ENCODE data around the gene CBR3.
"Not testable (repeated sequence)": the region's sequence is repeated elsewhere in the genome, so short reads cannot be mapped to it uniquely, and the experiment has no call there.

Gene CBR3

GRCh38 chr21:36134803-36135390, at the start of gene CBR3:
Gene CBR3 (plus strand): TSS chr21:36135079. CDS start chr21:36135193, 114 bp downstream.
- no peak for DNase-seq

- DNase-seq, result no peak
These were observed 47.3 kb upstream of the CBR3 start for GRCh38 chr21:36087362-36088138.

- DNase-seq, result no peak
These were observed 44.9 kb upstream of the CBR3 start for GRCh38 chr21:36089946-36090345.

- no peak for DNase-seq
These were observed 42.2 kb upstream of the CBR3 start for GRCh38 chr21:36092681-36093080.

- DNase-seq, result no peak
These were observed 41.4 kb upstream of the CBR3 start for GRCh38 chr21:36093512-36093911.

- DNase-seq, result no peak
These were observed 38.2 kb upstream of the CBR3 start for GRCh38 chr21:36096398-36097290.

GRCh38 chr21:36097427-36098181, 37.3 kb upstream of the CBR3 start:
- DNase-seq, result no peak

GRCh38 chr21:36098182-36098532, 36.7 kb upstream of the CBR3 start:
- no peak for DNase-seq

GRCh38 chr21:36099000-36099399, 35.9 kb upstream of the CBR3 start:
- no peak for DNase-seq

- not testable (repeated sequence) for DNase-seq
These were observed 35.1 kb upstream of the CBR3 start for GRCh38 chr21:36099695-36100211.

GRCh38 chr21:36100971-36101641, 33.8 kb upstream of the CBR3 start:
- no peak for DNase-seq

- no peak for DNase-seq
These were observed 31.4 kb upstream of the CBR3 start for GRCh38 chr21:36103434-36103833.

- no peak for DNase-seq
These were observed 30.3 kb upstream of the CBR3 start for GRCh38 chr21:36104317-36105300.

GRCh38 chr21:36105327-36105842, 29.5 kb upstream of the CBR3 start:
- DNase-seq, result no peak

GRCh38 chr21:36109868-36110267, 25.0 kb upstream of the CBR3 start:
- no peak for DNase-seq

GRCh38 chr21:36111238-36111637, 23.6 kb upstream of the CBR3 start:
- no peak for DNase-seq

- peak; percentile 49 for DNase-seq
These were observed 21.0 kb upstream of the CBR3 start for GRCh38 chr21:36113647-36114428.

GRCh38 chr21:36115138-36115730, 19.6 kb upstream of the CBR3 start:
- DNase-seq, result no peak

- DNase-seq, result no peak
These were observed 17.6 kb upstream of the CBR3 start for GRCh38 chr21:36117286-36117741.
